NK-92 (cell line): Measurements from ENCODE around the gene PSMB9.
A peak's percentile ranks its signal among the peaks of the same experiment; 100 is the strongest.

Experiments
- DNase-seq: peaks from one replicate; lab custom pipeline; 2025; ENCODE audit not compliant: unreplicated experiment; lab: John Stamatoyannopoulos, UW

PSMB9 gene

GRCh38 chr6:32839356-32839755 is 14.6 kb upstream of the PSMB9 start:
- DNase-seq, result no peak

DNA sequence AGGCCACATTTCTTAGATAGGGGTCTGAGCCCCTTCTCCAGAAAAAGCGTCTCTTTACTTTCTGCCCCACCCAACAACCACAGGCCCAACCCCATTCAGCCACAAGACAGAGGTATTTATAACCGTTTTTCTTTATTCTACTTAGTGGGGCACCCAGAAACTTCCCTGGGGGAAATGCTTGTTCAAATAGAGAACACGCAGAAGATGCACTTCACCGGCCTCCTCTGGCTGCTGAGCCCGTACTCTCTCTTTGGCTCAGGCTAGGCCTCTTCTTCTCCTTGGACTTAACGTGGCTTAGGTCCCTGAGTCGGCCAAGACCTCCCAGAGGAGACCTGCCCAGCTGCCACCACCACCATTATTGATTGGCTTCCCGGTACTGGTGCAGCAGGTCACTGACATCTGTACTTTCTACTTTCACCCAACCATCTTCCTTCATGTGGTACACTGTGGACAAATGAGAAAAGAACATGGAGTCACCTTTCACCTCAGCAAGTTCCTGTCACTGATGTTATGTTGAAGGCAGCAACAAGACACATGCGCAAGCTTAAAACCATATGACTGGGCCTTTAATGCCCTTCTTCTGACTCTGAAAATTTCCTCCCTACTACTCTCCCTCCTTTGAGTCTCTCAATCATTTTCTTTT is 13.3 kb upstream of the PSMB9 start:
- DNase-seq, result no peak

GRCh38 chr6:32842021-32842650 is 11.9 kb upstream of the PSMB9 start:
- DNase-seq, result no peak

- no peak for DNase-seq
Measured at GRCh38 chr6:32842690-32843089, 11.3 kb upstream of the PSMB9 start.

GRCh38 chr6:32843331-32843978 is 10.5 kb upstream of the PSMB9 start:
- DNase-seq, result no peak

GRCh38 chr6:32843979-32844838 is 9.8 kb upstream of the PSMB9 start, which contains the start of gene PSMB8:
TSS of gene PSMB8 (minus strand) at chr6:32844047. CDS start at chr6:32843996, 51 bp downstream.
- DNase-seq, result peak; percentile 85

DNA sequence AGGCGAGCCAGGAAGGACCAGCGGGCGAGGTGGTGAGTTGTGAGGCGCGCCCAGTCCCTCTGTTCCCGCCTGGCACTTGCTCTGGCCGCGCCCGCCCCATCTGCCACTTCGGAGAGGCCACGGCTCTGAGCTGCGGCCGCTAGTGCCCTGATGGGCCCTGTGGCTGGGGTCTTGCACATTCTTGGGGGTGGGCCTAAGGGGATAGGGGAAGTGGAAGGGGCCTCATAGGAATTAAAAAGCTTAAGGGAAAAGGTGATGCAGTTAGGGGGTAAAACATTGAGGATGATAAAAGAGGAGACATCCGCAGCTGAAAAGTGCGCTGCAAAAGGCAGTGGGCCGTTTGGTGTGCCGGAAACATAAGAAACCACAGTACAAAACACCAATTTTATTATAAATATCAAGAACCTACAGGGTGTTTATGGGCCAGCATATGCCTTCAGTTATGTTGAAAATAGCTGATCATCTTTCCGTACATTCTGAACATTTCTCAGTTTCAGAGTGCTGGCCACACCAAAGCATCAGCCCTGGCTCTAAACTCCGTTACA is 9.1 kb upstream of the PSMB9 start:
- DNase-seq, result no peak

GRCh38 chr6:32845384-32845884 is 8.6 kb upstream of the PSMB9 start:
- DNase-seq, result no peak

- no peak for DNase-seq
Measured at GRCh38 chr6:32847004-32847403, 7.0 kb upstream of the PSMB9 start.

GRCh38 chr6:32847795-32848194 is 6.2 kb upstream of the PSMB9 start:
- DNase-seq, result no peak

DNA sequence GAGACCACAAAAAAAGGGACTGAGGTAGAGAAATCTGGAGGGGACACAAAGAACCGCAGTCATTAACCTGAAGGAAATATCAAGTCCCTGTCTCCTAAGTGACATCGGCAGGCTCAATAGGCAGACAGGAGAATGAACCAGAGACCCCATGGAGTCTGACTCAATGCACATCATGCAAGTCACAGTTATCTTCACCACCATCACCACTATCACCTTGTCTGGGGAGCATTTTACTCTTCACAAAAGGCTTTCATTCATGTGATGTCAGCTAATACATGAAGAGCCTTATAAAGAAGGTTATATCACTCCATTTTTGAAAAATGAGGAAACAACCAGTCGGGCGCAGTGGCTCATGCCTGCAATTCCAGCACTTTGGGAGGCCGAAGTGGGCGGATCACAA is 4.9 kb upstream of the PSMB9 start:
- DNase-seq, result no peak

DNA sequence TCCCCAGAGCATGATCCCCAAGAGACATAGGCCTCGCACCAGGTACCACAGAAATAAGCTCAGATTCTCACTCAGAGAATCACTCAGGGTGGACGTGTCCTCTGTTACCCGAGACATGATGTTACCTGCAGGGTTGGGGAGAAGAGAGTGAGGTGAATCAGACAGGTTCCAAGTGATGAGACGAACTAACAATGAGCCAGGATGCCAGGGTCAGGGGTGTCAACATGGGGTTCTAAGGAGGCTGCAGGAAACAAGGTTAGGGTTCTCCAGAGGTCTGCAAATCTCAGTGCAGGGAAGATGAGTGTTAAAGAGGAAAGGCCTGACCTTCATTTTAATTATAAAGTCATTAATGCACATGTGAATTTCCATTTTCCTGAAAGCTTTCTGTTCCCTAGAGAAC is 3.0 kb upstream of the PSMB9 start:
- no peak for DNase-seq

DNA sequence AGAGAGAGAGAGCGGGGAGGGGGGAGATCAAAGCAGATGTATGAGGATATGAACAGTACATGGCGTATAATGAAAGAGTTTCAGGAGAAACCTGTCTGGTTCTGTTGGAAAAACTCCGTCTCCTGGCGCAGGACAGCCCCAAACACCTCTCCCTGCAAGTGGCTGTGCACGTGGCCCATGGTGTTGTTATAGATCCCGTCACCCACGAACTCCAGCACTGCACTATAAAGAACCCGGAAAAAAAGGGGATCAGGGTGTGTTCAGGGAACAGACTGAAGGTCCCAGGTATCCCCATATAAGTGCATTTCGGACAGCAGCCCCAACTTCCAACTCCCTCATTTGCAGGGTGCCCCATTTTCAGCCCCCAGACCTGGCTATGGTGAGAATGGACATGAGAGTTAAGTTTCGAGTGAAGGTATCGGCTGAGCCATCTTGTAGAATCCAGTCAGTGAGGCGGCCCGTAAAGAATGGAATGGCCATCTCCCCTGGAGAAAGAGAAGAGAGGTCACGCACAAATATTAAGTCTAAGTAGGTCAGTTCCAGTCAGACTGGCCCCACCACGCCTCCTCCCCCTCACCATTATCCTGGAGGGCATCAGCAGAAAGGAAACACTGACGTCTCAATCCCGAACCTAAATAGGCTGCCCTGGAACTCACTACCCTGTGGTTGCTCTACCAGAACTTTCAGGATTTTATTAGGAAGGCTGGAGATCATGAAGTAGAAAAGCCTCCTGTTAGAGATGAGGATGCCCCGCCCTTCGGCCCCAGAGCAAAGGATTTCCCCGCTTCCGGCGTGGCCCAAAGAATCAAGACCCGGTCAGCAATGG is 1.8 kb upstream of the PSMB9 start:
- no peak for DNase-seq

DNA sequence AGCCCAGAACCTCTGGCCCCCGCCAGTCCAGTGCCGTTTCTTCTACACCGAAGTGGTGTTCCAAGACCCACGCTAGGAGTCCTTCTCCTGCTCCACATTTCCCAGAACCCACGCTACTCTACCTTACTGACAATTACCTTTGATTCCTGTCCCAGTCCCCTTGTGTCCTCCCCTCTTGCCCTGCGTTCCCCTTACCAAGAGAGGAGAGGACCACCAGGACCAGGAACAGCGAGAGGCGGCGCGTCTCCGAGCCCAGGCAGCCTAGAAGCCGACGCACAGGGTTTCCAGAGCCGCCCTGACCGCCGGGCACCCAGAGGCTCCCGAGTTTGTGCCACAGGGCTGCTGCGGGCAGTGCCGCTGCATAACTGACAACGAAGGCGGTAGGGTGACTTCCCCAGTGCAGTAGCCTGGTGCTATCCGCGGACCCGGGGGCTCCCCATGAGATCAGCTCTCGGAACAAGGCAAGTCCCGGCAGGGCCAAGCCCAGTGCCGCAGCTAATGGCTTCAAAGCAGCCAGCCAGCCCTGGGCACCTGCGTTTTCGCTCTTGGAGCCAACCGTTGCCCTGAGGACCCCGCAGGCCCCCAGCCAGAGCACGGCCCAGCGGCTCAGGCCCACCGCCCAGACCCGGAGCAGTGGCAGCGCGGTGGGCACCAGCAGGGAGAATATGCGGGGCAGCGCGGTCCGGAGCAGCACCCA is 1.0 kb upstream of the PSMB9 start:
- DNase-seq, result no peak

DNA sequence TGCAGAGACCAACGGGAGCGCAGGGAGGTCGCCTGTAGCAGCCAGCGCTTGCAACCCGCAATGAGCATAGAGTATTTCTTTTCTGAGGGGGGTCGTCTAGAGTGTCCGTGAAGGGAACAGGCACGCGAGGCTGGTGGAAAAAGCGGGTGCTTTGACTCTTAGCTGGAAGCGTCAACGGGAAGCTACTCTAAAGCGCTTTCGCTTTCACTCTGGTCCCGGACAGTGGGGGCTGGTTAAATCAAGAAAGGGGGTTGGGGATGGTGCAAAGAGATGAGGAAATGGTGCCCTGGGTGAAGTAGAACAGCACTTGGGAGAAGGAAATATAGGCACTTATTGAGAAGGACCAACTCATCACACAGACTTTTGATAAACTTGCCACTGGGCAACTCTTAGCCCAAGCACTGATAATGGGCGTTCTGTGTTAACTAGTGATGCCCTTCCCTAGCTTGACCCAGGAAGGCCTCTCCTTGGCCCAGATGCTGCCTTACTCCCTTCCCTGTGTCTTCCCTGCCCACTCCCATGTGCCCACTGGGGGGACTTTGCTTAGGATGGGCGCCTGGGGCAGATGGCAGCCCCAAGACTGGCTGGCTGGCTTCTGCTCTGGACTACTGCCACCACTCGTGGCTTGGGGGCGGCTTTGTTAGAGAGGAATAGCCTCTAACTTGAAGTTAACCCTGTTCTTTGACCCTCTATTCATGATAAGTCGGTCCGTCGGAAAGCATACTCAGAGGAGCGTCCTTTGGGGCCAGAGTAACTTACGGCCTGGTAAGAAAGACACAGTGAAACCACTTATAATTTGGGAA is 585 bp downstream of the PSMB9 start:
- DNase-seq, result no peak

DNA sequence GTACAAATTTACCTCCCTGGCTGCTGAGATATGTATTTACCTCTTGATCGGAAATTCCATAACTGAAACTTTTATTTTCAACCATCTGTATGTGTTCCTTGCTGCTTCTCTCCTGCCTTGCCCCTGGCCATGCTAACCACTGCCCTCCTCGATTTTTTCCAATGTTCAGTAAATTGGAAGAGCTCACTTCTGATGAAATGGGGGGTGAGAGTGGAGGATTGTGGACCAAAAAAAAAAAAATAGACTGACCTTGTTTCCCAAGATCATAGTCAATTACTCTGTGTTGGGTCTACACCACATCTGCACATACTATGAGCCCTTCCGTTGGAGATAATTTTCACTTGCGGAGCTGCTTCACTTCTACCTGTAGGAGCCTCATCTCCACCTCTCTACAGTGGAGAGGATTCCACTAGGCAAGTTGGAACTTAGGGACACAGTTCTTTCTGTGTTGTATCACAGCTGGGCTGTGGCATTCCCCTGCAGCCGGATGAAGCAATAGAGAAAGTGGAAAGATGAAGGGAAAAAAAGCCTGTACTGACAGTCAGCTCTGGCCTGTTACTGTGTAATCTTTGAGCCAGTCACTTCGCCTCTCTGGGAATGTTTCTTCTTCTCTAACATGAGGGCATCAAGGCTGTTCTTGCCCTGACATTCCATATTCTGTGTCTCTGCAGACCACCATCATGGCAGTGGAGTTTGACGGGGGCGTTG is 1.6 kb downstream of the PSMB9 start:
- no peak for DNase-seq

DNA sequence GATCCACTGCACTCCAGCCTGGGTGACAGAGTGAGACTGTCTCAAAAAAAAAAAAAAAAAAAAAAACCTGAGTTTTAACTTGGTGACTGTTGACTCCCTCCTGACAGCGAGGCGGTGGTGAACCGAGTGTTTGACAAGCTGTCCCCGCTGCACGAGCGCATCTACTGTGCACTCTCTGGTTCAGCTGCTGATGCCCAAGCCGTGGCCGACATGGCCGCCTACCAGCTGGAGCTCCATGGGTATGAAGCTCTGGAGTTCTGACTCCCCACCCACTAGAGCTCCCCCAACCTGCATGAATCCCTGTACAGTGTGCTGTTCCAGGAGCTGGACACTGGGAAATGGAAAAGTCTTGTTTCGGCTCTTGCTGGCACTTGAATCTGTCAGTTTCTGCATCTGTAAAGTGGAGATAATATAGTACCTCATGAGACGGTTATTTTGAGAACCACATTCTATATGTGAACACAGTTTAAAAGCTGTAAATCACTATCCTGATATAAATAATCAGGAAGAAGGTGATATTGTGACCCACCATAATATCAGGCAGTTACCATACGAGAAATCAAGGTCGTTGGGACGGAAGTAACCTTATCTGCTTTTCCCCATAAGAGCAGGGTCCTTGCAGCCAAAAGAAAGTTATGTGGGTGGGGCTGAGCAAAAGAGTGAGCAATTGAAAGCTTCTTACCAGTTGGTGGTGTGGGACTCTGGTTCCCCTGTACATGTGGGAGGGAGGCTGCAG is 3.3 kb downstream of the PSMB9 start:
- no peak for DNase-seq
